Activated T-cell treated with anti-CD3 and anti-CD28 coated beads, Interleukin-2, amount 50 U/mL, for 72 hours (primary cell): ENCODE data around the gene CAPN5. TPM values are rescaled to one million over a fixed set of nuclear protein-coding genes. Genes with fewer than 3 reads are reported as not detected.

Experiments used
- ATAC-seq, 2 donors: fragments of 150-1000 bp; cut with Tn5 transposase; replicated peaks in 1 of 2; 2 replicates each; pipeline ENCODE4 v1.10.0; 2021; ENCODE audit warnings: moderate library complexity in 2 of 2, mild to moderate bottlenecking in 1 of 2
- DNase-seq, 2 donors: peaks; one replicate each; pipeline ENCODE4 v3.0.0; 2021 to 2022; ENCODE audit warnings: mixed read lengths in 1 of 2
- H3K27ac Mint-ChIP-seq: one replicate; pipeline ENCODE4 v1.8.0; 2022; ENCODE audit warnings: mild to moderate bottlenecking, moderate library complexity, mixed read lengths
- H3K27me3 Mint-ChIP-seq: one replicate; pipeline ENCODE4 v1.8.0; 2022; ENCODE audit warnings: low read depth, mixed read lengths
- H3K36me3 Mint-ChIP-seq, 2 donors: one replicate each; pipeline ENCODE4 v1.8.0; 2022; ENCODE audit warnings: mixed read lengths in 2 of 2, mild to moderate bottlenecking in 1 of 2; ENCODE audit not compliant: insufficient read depth in 2 of 2
- H3K4me1 Mint-ChIP-seq: one replicate; pipeline ENCODE4 v1.8.0; 2022; ENCODE audit warnings: low read depth, mixed read lengths
- H3K4me3 Mint-ChIP-seq, 2 donors: one replicate each; pipeline ENCODE4 v1.8.0; 2022; ENCODE audit warnings: mild to moderate bottlenecking in 2 of 2, mixed read lengths in 2 of 2, moderate library complexity in 2 of 2
- H3K9me3 Mint-ChIP-seq, 2 donors: one replicate each; pipeline ENCODE4 v1.8.0; 2022; ENCODE audit warnings: mixed read lengths in 2 of 2
- total RNA-seq, 2 donors: library from RNA; stranded (reverse); gene quantifications; one replicate each; pipeline ENCODE4 v1.2.3, GENCODE V29; 2022

CAPN5 gene
- total RNA-seq, 2 donors from 2014 or later, result 1.0 to 1.1 TPM

- Mint-ChIP-seq H3K4me1 (peaks cover 37% of the 10 kb centered on the region), H3K36me3 (no peaks in the 10 kb centered on the region), H3K4me3 (no peak overlapping the region), H3K27me3 (no peaks in the 10 kb centered on the region), H3K27ac (no peak overlapping the region), H3K9me3 (no peaks in the 10 kb centered on the region)
- DNase-seq (no peak), ATAC-seq (no peak)
Observed at GRCh38 chr11:77148963-77149715, 82.4 kb downstream of the CAPN5 start.

GRCh38 chr11:77149716-77150392 is 83.1 kb downstream of the CAPN5 start:
- Mint-ChIP-seq H3K36me3 (no peaks in the 10 kb centered on the region), H3K4me1 (peaks cover 37% of the 10 kb centered on the region), H3K27ac (no peak overlapping the region), H3K4me3 (no peak overlapping the region), H3K9me3 (no peaks in the 10 kb centered on the region), H3K27me3 (no peaks in the 10 kb centered on the region)
- DNase-seq (no peak), ATAC-seq (no peak)

GRCh38 chr11:77150836-77151235 is 84.1 kb downstream of the CAPN5 start:
- no peak for DNase-seq
- H3K36me3 Mint-ChIP-seq, result no peaks in the 10 kb centered on the region
- H3K27me3 Mint-ChIP-seq, result no peaks in the 10 kb centered on the region
- no peaks in the 10 kb centered on the region for H3K9me3 Mint-ChIP-seq
- H3K27ac Mint-ChIP-seq, result no peak overlapping the region
- ATAC-seq, result no peak
- H3K4me3 Mint-ChIP-seq, result no peak overlapping the region
- H3K4me1 Mint-ChIP-seq, result peaks cover 37% of the 10 kb centered on the region

GRCh38 chr11:77151804-77152509 is 85.2 kb downstream of the CAPN5 start:
- H3K27me3 Mint-ChIP-seq, result no peaks in the 10 kb centered on the region
- DNase-seq (peak; percentile 78 to 80), ATAC-seq (peak; percentile 81 to 85)
- no peaks in the 10 kb centered on the region for H3K9me3 Mint-ChIP-seq
- H3K27ac Mint-ChIP-seq, result peak overlapping the region; percentile 54
- H3K4me1 Mint-ChIP-seq, result peaks cover 37% of the 10 kb centered on the region
- no peaks in the 10 kb centered on the region for H3K36me3 Mint-ChIP-seq
- peak overlapping the region; percentile 27 to 50 for H3K4me3 Mint-ChIP-seq

DNA sequence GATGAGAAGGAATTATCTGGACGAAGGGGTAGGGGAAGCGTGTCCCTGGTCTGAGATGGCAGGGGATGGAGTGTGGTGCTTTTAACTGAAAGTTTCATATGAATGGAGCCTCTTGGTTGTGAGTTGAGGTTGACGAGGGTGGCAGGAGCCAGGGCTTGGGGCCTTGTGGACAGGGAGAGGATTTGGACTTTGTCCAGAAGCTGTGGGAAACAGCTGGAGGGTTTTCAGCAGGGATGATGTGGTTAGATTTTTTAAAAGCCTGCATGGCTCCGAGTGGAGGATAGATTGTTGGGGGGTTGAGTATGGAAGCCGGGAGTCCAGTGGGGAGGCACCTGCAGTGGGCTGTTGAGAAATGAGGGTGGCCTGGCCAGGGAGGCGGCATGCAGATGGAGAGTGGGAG is 86.1 kb downstream of the CAPN5 start:
- Mint-ChIP-seq H3K9me3 (no peaks in the 10 kb centered on the region), H3K36me3 (no peaks in the 10 kb centered on the region), H3K27ac (peak overlapping the region; percentile 54), H3K4me1 (peaks cover 28% of the 10 kb centered on the region), H3K27me3 (no peaks in the 10 kb centered on the region), H3K4me3 (peak overlapping the region; percentile 27 to 50)
- no peak for ATAC-seq
- no peak for DNase-seq

- DNase-seq, result no peak
- no peaks in the 10 kb centered on the region for H3K27me3 Mint-ChIP-seq
- H3K4me3 Mint-ChIP-seq, result peak overlapping the region in 1 of 2 donors; percentile 40
- ATAC-seq, result no peak
- H3K36me3 Mint-ChIP-seq, result no peaks in the 10 kb centered on the region
- no peak overlapping the region for H3K27ac Mint-ChIP-seq
- H3K9me3 Mint-ChIP-seq, result no peaks in the 10 kb centered on the region
- peaks cover 22% of the 10 kb centered on the region for H3K4me1 Mint-ChIP-seq
Observed at GRCh38 chr11:77153276-77154185, 86.8 kb downstream of the CAPN5 start.

DNA sequence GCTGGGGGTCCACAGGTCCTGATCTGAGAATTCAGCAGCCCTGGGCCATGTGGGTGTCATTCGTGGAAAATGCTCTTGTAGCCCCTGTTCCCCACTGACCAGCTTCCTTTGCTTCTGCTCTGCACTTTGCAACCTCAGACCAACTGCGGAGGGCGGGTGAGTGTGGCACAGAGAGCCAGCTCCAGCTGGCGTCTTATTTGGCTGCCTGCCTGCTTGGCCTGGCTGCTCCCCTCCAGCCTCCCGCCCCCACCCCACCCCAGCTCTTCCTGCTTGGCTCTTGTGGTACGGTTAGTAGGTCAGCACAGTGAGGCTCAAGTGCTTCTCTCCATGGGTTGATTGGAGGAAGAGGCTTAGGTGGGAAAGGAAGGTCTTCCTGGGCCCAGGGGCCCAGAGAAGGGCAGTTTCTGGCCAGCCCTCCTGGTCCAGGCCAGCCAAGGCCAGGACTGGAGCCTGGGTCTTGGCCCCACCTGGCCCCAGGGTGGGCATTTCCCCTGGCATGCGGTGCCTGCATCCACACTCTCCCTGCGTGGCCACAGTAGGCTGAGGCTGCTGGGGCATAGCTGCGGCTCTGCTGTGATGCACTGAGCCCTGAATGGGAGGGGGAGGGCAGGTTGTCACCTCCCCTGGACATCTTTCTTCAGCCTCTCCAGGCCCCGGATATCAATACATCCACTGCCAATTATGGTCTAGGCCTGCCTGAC is 87.8 kb downstream of the CAPN5 start:
- H3K9me3 Mint-ChIP-seq, result no peaks in the 10 kb centered on the region
- H3K27me3 Mint-ChIP-seq, result no peaks in the 10 kb centered on the region
- peaks cover 22% of the 10 kb centered on the region for H3K4me1 Mint-ChIP-seq
- H3K4me3 Mint-ChIP-seq, result no peak overlapping the region
- no peak overlapping the region for H3K27ac Mint-ChIP-seq
- no peaks in the 10 kb centered on the region for H3K36me3 Mint-ChIP-seq
- ATAC-seq (no peak), DNase-seq (no peak)

DNA sequence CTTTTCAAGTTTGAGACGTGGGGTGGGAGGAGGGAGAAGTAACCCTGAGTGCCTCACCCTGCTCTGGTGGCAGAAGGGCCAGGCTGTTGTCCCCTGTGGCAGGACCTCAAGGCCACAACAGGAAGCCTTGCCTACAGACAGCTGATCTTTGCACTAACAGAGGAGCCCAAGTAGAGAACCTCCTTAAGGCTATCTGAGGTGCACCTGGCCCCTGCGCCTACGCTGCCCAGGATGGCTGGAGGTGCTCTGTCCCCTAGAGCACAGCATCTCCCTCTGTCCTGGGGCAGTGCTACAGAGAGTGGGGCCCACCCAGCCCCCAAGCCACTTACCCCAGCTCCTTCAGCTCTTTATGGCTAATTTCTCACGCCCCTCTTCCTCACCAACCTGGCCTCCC is 88.3 kb downstream of the CAPN5 start:
- Mint-ChIP-seq H3K27me3 (no peaks in the 10 kb centered on the region), H3K4me1 (peaks cover 22% of the 10 kb centered on the region), H3K27ac (no peak overlapping the region), H3K36me3 (no peaks in the 10 kb centered on the region), H3K4me3 (no peak overlapping the region), H3K9me3 (no peaks in the 10 kb centered on the region)
- ATAC-seq, result no peak
- no peak for DNase-seq

GRCh38 chr11:77155556-77156130 is 88.9 kb downstream of the CAPN5 start:
- H3K27me3 Mint-ChIP-seq, result no peaks in the 10 kb centered on the region
- DNase-seq (no peak), ATAC-seq (no peak)

GRCh38 chr11:77156396-77157195 is 89.8 kb downstream of the CAPN5 start:
- Mint-ChIP-seq H3K27me3 (no peaks in the 10 kb centered on the region), H3K4me1 (peaks cover 17% of the 10 kb centered on the region), H3K9me3 (no peaks in the 10 kb centered on the region), H3K36me3 (no peaks in the 10 kb centered on the region), H3K27ac (no peak overlapping the region), H3K4me3 (no peak overlapping the region)
- DNase-seq (no peak), ATAC-seq (no peak)

More at GRCh38 chr11:77155556-77156130, 88.9 kb downstream of the CAPN5 start:
- H3K4me3 Mint-ChIP-seq, result no peak overlapping the region
- no peak overlapping the region for H3K27ac Mint-ChIP-seq
- H3K9me3 Mint-ChIP-seq, result no peaks in the 10 kb centered on the region
- H3K36me3 Mint-ChIP-seq, result no peaks in the 10 kb centered on the region
- H3K4me1 Mint-ChIP-seq, result peaks cover 22% of the 10 kb centered on the region

DNA sequence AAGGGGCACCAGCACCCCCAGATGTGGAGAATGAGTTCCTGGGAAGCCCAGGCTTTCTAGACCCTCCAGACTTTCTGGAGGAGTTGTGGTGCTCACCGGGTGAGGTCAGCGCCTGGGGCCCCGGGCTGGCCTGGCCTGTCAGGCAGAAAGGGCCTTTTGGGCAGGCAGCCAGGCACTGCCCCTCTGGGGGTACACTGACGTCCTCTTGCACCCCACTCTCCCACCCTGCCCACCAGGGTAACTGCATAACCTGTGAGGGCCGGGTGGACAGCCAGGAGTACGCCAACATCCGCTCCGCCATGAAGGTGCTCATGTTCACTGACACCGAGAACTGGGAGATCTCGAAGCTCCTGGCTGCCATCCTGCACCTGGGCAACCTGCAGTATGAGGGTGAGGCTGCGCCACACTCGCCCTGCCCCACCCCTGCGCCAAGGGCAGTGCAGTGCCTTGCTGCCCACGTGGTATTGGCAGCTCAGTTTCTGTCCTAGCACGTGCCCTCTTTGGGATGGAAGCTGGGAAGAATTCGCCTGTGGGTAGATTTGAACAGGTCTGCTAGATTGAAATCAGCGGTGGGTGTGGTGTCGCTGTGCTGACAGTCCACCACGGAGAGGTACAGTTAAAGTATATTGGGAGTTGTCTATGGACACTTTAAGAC is 91.4 kb downstream of the CAPN5 start:
- no peaks in the 10 kb centered on the region for H3K9me3 Mint-ChIP-seq
- no peak overlapping the region for H3K4me3 Mint-ChIP-seq
- H3K4me1 Mint-ChIP-seq, result peaks cover 1% of the 10 kb centered on the region
- no peaks in the 10 kb centered on the region for H3K27me3 Mint-ChIP-seq
- H3K36me3 Mint-ChIP-seq, result no peaks in the 10 kb centered on the region
- no peak for DNase-seq
- no peak overlapping the region for H3K27ac Mint-ChIP-seq
- no peak for ATAC-seq
